ENCODE measurements around the gene ANK3. TPM values are rescaled to one million over a fixed set of nuclear protein-coding genes. Genes with fewer than 3 reads are reported as not detected.

Gene ANK3
- total RNA-seq, 1 experiment from 2014 or later = 69.6 TPM

GRCh38 chr10:60368875-60369546 lies 20.7 kb downstream of the ANK3 start:
- no peak for TF ChIP-seq ZNF317 (CRISPR knock-in tag; IDR thresholded peaks at IDR 0.05; ENCODE audit: borderline replicate concordance, low read depth)
- TF ChIP-seq ZNF425 (CRISPR knock-in tag; conservative IDR thresholded peaks at IDR 0.05) = no peak
- no peak for TF ChIP-seq JUN (CRISPR knock-in tag; IDR thresholded peaks at IDR 0.05)
- TF ChIP-seq CREM (CRISPR knock-in tag; IDR thresholded peaks at IDR 0.05) = no peak
- TF ChIP-seq IRF1 (CRISPR knock-in tag; IDR thresholded peaks at IDR 0.05) = no peak
- TF ChIP-seq NR2C2 (CRISPR knock-in tag; IDR thresholded peaks at IDR 0.05) = no peak
- no peak for TF ChIP-seq USF1 (CRISPR knock-in tag; IDR thresholded peaks at IDR 0.05)
- TF ChIP-seq ZNF138 (CRISPR knock-in tag; conservative IDR thresholded peaks at IDR 0.05) = no peak
- no peak for TF ChIP-seq ATF6 (CRISPR knock-in tag; IDR thresholded peaks at IDR 0.05)
- TF ChIP-seq ZMAT4 (CRISPR knock-in tag; IDR thresholded peaks at IDR 0.05) = no peak
- TF ChIP-seq ARID4B (CRISPR knock-in tag; IDR thresholded peaks at IDR 0.05; ENCODE audit: borderline replicate concordance) = no peak
- no peak for TF ChIP-seq ELF4 (CRISPR knock-in tag; IDR thresholded peaks at IDR 0.05; ENCODE audit: low read depth)
- Mint-ChIP-seq H3K4me1 (peaks cover 18% of the 10 kb centered on the region), H3K27ac (no peak overlapping the region), H3K9me3 (no peaks in the 10 kb centered on the region), H3K27me3 (ENCODE audit: low read depth) (no peaks in the 10 kb centered on the region), H3K36me3 (no peaks in the 10 kb centered on the region), H3K4me3 (no peak overlapping the region)
- DNase-seq (ENCODE audit: low spot score) (no peak), ATAC-seq (no peak)
- ChIA-PET CTCF (no interaction called here), POLR2A (no interaction called here)

GRCh38 chr10:60367901-60368300 lies 21.8 kb downstream of the ANK3 start:
- POLR2A ChIA-PET = no interaction called here
- ATAC-seq (no peak), DNase-seq (ENCODE audit: low spot score) (no peak)
- no peaks in the 10 kb centered on the region for H3K36me3 Mint-ChIP-seq
- peak overlapping the region; percentile 31; the same call in 1 of the 2 replicates for H3K27ac Mint-ChIP-seq
- no peaks in the 10 kb centered on the region for H3K27me3 Mint-ChIP-seq (ENCODE audit: low read depth)
- peaks cover 21% of the 10 kb centered on the region for H3K4me1 Mint-ChIP-seq
- TF ChIP-seq SP1 (CRISPR knock-in tag; conservative IDR thresholded peaks at IDR 0.05) = no peak
- TF ChIP-seq IRF1 (CRISPR knock-in tag; IDR thresholded peaks at IDR 0.05) = no peak
- no peak for TF ChIP-seq CREB1 (CRISPR knock-in tag; IDR thresholded peaks at IDR 0.05)
- TF ChIP-seq ZNF121 (CRISPR knock-in tag; IDR thresholded peaks at IDR 0.05) = no peak
- CTCF ChIA-PET = interaction anchor here (1.2 kb wide), 1 partner anchor 252 kb away, joined by 3 read pairs; no protein-coding TSS in a partner anchor
- H3K4me3 Mint-ChIP-seq = no peak overlapping the region
- no peaks in the 10 kb centered on the region for H3K9me3 Mint-ChIP-seq

Data from WTC11 (cell line).